HG02852 (cell line): ENCODE data around the gene DLX4.

Experiments used
- ATAC-seq: cut with Tn5 transposase; IDR thresholded peaks from one replicate; pipeline ENCODE4 v1.9.1; 2021; ENCODE audit warnings: mild to moderate bottlenecking, moderate library complexity; ENCODE audit not compliant: unreplicated experiment

DLX4 gene

GRCh38 chr17:49946208-49946607 is 22.8 kb upstream of the DLX4 start:
- ATAC-seq, result no peak

GRCh38 chr17:49946964-49947584 is 21.9 kb upstream of the DLX4 start:
- ATAC-seq, result no peak

GRCh38 chr17:49949634-49950033 is 19.4 kb upstream of the DLX4 start:
- ATAC-seq, result no peak

- no peak for ATAC-seq
Measured at GRCh38 chr17:49951362-49952082, 17.5 kb upstream of the DLX4 start.

- no peak for ATAC-seq
Measured at GRCh38 chr17:49952209-49952911, 16.6 kb upstream of the DLX4 start.

GRCh38 chr17:49952912-49953497 is 16.0 kb upstream of the DLX4 start:
- ATAC-seq, result no peak

- no peak for ATAC-seq
Measured at GRCh38 chr17:49955157-49955556, 13.8 kb upstream of the DLX4 start.

GRCh38 chr17:49956780-49957179 is 12.2 kb upstream of the DLX4 start:
- no peak for ATAC-seq

GRCh38 chr17:49957350-49957749 is 11.6 kb upstream of the DLX4 start:
- no peak for ATAC-seq

- ATAC-seq, result no peak
Measured at GRCh38 chr17:49958723-49959122, 10.3 kb upstream of the DLX4 start.

GRCh38 chr17:49959183-49959935 is 9.6 kb upstream of the DLX4 start:
- ATAC-seq, result no peak

GRCh38 chr17:49962599-49963308 is 6.2 kb upstream of the DLX4 start:
- no peak for ATAC-seq

- no peak for ATAC-seq
Measured at GRCh38 chr17:49963309-49963625, 5.7 kb upstream of the DLX4 start.

GRCh38 chr17:49963626-49964302 is 5.2 kb upstream of the DLX4 start:
- no peak for ATAC-seq

GRCh38 chr17:49964303-49964768 is 4.7 kb upstream of the DLX4 start:
- ATAC-seq, result no peak

GRCh38 chr17:49964769-49965523 is 4.0 kb upstream of the DLX4 start:
- ATAC-seq, result no peak

GRCh38 chr17:49965524-49965909 is 3.5 kb upstream of the DLX4 start:
- no peak for ATAC-seq

GRCh38 chr17:49966767-49967166 is 2.2 kb upstream of the DLX4 start:
- no peak for ATAC-seq

GRCh38 chr17:49967205-49967604 is 1.8 kb upstream of the DLX4 start:
- ATAC-seq, result no peak
